Calu3 (cell line): Measurements from ENCODE around the gene GHRH. TPM values are rescaled to one million over a fixed set of nuclear protein-coding genes. Genes with fewer than 3 reads are reported as not detected.

Experiments
- BruUV-seq: library from RNA; stranded (reverse); fragments of 400-500 nt; replicated peaks from 2 replicates; lab custom pipeline; 2021; lab: Mats Ljungman, UMichigan
- CTCF ChIA-PET: fragments of 300-600 bp; sonication (Branson Sonifier 250); formaldehyde crosslinking; loops from one replicate; lab custom pipeline; 2022; ENCODE audit warnings: antibody characterized with exemption; lab: Charles Lee
- DNase-seq: peaks from one replicate; pipeline ENCODE4 v3.0.0; 2022
- H3K27ac Mint-ChIP-seq: one replicate; pipeline ENCODE4 v1.8.0; 2022; ENCODE audit warnings: mixed read lengths; ENCODE audit not compliant: unreplicated experiment
- H3K27me3 Mint-ChIP-seq: one replicate; pipeline ENCODE4 v1.8.0; 2022; ENCODE audit warnings: mixed read lengths; ENCODE audit not compliant: unreplicated experiment
- H3K36me3 Mint-ChIP-seq: one replicate; pipeline ENCODE4 v1.8.0; 2022; ENCODE audit warnings: mild to moderate bottlenecking, moderate library complexity, mixed read lengths; ENCODE audit not compliant: insufficient read depth, unreplicated experiment
- H3K4me1 Mint-ChIP-seq: one replicate; pipeline ENCODE4 v1.8.0; 2022; ENCODE audit warnings: mild to moderate bottlenecking, low read depth, mixed read lengths; ENCODE audit not compliant: unreplicated experiment
- H3K4me3 Mint-ChIP-seq: one replicate; pipeline ENCODE4 v1.8.0; 2022; ENCODE audit warnings: mild to moderate bottlenecking, low read depth, moderate library complexity, mixed read lengths; ENCODE audit not compliant: unreplicated experiment
- H3K9me3 Mint-ChIP-seq: one replicate; pipeline ENCODE4 v1.8.0; 2022; ENCODE audit warnings: low read depth, mixed read lengths; ENCODE audit not compliant: unreplicated experiment
- intact Hi-C: fragments of 100-400 bp; cut with micrococcal nuclease; formaldehyde crosslinking; loops from one replicate; pipeline ENCODE4 v1.10.0; 2022; ENCODE audit not compliant: unreplicated experiment
- total RNA-seq: library from RNA; stranded (reverse); gene quantifications from 2 replicates; pipeline ENCODE4 v1.2.3, GENCODE V29; 2022
- TF ChIP-seq, protein P1 (sequence below): fragments of 200-600 bp; IDR thresholded peaks from one replicate; pipeline ENCODE4 v1.8.0; 2022; ENCODE audit warnings: antibody characterized with exemption; ENCODE audit not compliant: unreplicated experiment

GHRH gene
- total RNA-seq, 1 experiment from 2014 or later: not detected

DNA sequence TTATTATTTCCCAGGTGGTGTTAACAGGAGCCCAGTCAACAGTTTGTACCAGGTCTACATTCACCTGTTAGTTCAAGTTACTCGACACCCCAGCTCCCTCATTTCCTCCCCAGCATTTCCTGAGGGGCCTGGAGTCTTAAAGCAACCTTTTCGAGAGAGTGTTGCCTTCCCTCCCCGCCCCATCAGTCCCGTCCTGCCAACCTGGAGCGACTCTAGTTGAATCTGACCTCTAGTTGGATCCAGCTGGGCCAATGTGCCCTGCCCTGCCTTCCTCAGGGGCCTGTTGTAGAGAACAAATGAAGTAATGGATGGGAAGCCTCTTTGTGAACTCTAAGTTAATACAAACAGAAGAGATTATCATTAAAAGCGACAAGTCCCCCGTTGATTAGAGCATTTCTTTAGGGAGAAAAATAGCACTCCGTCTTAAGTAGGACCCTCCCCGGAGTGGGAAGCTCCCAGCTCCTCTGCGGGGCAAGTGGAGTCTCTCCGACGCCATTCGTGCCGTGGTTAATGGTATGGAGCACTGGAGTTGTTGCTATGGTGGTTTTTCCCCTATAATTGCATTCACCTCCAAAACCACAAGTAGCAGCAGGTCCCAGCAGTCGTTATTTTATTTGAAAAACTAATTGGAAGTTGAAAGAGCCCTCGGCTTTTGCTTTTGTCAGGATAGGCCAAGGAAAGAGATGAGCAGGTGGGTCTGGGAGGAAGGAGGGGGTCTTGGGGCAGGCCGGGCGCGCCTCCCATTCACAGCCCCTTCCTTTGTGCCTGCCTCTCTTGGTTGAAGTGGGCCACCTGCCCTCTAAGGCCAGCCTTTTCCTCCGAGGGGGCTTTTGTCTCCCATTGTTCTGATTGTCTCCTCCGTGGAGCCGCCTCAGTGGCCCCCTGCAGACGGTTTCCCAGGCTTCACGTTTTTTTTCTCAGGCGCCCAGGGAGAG, 16.1 kb downstream of the GHRH start:
- BruUV-seq: no TSS peak
- intact Hi-C loops: no loop called here

DNA sequence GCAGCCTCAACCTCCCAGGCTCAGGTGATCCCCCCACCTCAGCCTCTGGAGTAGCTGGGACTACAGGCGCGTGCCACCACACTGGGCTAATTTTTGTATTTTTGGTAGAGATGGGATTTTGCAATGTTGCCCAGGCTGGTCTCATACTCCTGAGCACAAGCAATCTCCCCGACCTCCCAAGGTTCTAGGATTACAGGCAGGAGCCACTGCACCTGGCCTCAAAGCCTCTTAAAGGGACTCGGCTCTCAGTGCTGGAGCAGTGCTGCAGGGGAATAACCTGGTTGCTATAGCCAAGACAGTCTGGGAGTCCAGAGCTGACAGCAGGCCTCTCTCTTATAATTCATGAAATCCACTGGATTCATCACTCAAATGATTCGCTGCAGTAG, 17.0 kb downstream of the GHRH start:
- Mint-ChIP-seq H3K4me3 (no peak overlapping the region), H3K4me1 (no peaks in the 10 kb centered on the region), H3K9me3 (no peaks in the 10 kb centered on the region), H3K27me3 (no peaks in the 10 kb centered on the region), H3K36me3 (peaks cover 52% of the 10 kb centered on the region), H3K27ac (no peak overlapping the region)
- no peak for DNase-seq
- intact Hi-C loops: no loop called here
- CTCF ChIA-PET: no interaction called here
- TF ChIP-seq, protein P1, sequence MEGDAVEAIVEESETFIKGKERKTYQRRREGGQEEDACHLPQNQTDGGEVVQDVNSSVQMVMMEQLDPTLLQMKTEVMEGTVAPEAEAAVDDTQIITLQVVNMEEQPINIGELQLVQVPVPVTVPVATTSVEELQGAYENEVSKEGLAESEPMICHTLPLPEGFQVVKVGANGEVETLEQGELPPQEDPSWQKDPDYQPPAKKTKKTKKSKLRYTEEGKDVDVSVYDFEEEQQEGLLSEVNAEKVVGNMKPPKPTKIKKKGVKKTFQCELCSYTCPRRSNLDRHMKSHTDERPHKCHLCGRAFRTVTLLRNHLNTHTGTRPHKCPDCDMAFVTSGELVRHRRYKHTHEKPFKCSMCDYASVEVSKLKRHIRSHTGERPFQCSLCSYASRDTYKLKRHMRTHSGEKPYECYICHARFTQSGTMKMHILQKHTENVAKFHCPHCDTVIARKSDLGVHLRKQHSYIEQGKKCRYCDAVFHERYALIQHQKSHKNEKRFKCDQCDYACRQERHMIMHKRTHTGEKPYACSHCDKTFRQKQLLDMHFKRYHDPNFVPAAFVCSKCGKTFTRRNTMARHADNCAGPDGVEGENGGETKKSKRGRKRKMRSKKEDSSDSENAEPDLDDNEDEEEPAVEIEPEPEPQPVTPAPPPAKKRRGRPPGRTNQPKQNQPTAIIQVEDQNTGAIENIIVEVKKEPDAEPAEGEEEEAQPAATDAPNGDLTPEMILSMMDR: no peak
- BruUV-seq: no TSS peak

More for the DNA sequence above, 16.1 kb downstream of the GHRH start:
- Mint-ChIP-seq H3K4me3 (no peak overlapping the region), H3K9me3 (no peaks in the 10 kb centered on the region), H3K27me3 (no peaks in the 10 kb centered on the region), H3K27ac (no peak overlapping the region), H3K36me3 (peaks cover 49% of the 10 kb centered on the region), H3K4me1 (no peaks in the 10 kb centered on the region)
- CTCF ChIA-PET: no interaction called here
- TF ChIP-seq, protein P1: no peak
- no peak for DNase-seq

DNA sequence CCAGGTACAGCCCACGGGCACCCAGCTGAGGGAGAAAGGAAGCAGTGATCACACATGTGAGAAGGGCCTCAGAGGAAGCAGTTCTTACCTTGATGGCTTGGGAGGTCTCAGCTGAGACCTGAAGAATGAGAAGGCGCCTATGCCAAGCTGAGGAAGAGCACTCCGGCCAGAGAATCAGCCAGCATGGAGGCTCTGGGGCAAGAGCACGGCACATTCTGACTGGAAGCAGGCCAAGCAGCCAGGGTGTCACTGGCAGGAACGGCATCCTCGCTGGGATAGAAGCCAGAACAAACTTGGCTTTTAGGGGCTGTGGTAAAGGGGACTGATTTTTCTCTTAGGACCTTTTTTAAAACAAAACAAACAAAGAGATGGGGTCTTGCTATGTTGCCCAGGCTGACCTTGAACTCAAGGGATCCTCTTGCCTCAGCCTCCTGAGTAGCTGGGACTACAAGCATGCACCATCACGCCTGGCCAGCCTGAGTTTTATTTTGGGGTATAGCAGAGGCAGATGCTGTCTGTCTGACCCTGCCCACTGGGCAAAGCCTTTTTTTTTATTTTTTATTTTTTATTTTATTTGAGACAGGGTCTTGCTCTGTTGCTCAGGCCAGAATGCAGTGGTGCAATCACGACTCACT, 17.6 kb downstream of the GHRH start:
- Mint-ChIP-seq H3K36me3 (peaks cover 56% of the 10 kb centered on the region), H3K4me3 (no peak overlapping the region), H3K27me3 (no peaks in the 10 kb centered on the region), H3K27ac (no peak overlapping the region), H3K9me3 (no peaks in the 10 kb centered on the region), H3K4me1 (no peaks in the 10 kb centered on the region)
- no TSS peak for BruUV-seq
- CTCF ChIA-PET: interaction anchor here (0.7 kb wide), 1 partner anchor 314 kb away, joined by 3 read pairs; no protein-coding TSS in a partner anchor
- TF ChIP-seq, protein P1: no peak
- DNase-seq: no peak
- intact Hi-C loops: no loop called here

DNA sequence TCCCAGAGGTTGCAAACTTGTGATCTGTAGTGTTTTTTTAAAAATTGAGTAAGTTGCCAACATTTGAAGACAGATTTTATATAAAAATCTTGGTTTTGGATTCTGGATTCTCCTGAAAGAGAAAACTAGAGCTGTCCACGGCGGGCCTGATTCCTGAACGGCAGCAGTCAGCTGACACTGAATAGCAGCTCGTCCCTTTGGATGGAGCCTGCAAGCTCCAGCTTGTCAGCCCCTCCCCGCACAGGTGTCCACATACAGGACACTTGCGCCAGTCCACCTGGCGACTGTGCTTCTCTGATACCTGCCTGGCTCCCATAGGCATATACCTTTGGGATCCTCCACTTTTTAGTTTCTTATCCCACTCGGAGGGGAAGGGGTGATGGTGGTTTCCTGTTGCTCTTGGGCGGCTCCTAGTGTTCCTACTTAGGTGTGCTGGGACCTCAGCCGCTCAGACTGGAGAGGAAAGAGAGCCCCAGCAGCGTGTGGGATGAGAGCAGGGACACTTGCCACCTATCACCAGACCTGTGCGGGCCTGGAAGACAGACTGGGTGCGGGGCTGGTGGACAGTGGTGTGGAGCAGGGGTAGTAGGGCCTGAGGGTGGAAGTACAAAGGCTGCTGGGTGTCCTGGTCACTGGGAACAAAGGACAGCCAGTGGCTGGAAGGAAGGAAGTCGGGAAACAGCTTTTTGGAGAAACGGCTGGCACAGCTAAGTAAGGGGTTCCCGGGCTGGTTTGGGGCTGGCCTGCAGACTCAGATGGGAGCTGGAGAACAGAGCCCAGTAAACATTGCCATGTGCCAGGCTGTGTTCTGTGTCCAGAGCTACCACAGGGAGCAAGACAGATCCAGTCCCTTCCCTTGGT, 18.3 kb downstream of the GHRH start:
- Mint-ChIP-seq H3K27ac (peak overlapping the region; percentile 10), H3K9me3 (no peaks in the 10 kb centered on the region), H3K36me3 (peaks cover 59% of the 10 kb centered on the region), H3K4me3 (no peak overlapping the region), H3K27me3 (no peaks in the 10 kb centered on the region), H3K4me1 (no peaks in the 10 kb centered on the region)
- intact Hi-C loops: no loop called here
- BruUV-seq: no TSS peak
- no peak for DNase-seq
- CTCF ChIA-PET: interaction anchor here (0.7 kb wide), 1 partner anchor 315 kb away, joined by 3 read pairs; no protein-coding TSS in a partner anchor
- TF ChIP-seq, protein P1: no peak
